AG08396 (cell line): ENCODE measurements around the gene GPX7.
"Not testable (repeated sequence)": the region's sequence is repeated elsewhere in the genome, so short reads cannot be mapped to it uniquely, and the experiment has no call there.

Experiments used
- DNase-seq: peaks from one replicate; pipeline ENCODE4 v3.0.0; 2012; ENCODE audit warnings: low spot score, mixed read lengths

GPX7 gene

GRCh38 chr1:52601991-52602855, at the start of gene GPX7:
Gene GPX7, plus strand, starts transcription at chr1:52602371. Its CDS starts 39 bp downstream, at chr1:52602410.
- DNase-seq = peak; percentile 81

DNA sequence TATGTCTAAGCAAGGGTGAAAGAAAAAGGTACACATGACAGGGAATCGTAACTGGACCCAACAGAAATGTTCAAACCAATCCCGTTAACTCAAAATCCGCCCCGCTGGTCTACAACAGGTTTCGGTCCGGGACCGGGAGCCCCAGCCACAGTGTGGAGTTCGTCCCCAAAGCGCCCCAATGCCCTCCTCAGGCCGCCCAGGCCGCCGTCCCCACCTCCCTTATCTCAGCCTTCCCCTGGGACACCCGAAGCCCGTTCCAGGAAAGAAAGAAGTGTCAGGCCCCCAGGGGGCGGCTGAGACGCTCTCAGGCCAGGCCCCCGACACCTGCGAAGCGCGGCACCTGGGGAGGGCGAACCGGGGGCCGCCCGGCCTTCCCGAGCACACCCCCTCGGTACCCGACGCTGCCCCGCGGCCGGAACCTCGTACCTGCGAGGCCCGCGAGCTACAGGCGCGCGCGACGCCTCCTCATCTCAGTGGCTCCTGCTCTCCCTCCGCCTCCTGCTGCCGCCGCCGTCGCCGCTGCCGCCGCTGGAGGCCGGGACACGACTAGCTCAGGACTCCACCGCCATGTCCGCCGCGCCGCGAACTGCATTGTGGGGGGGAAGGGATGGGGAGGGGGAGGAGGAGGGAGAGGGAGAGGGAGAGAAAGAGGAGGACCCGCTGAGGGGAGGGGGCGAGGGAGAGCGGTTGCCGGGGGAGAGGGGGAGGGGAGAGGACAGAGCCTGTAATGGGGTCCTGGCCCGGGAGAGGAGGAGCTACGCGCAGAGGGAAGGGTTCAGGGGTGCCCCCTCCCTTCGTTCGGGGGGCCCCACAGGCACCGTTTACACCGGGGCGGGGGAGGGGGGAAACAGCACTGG, 49.4 kb upstream of the GPX7 start, which contains the start of gene TUT4:
TSS of gene TUT4 (minus strand) at position 588 of the 857 bp plus-strand sequence. CDS start 26,812 bp downstream, outside the sequence.
- peak; percentile 65 for DNase-seq

GRCh38 chr1:52553362-52554266, 48.6 kb upstream of the GPX7 start:
- peak; percentile 92 for DNase-seq

GRCh38 chr1:52554267-52554640, 47.9 kb upstream of the GPX7 start:
- DNase-seq = no peak

DNA sequence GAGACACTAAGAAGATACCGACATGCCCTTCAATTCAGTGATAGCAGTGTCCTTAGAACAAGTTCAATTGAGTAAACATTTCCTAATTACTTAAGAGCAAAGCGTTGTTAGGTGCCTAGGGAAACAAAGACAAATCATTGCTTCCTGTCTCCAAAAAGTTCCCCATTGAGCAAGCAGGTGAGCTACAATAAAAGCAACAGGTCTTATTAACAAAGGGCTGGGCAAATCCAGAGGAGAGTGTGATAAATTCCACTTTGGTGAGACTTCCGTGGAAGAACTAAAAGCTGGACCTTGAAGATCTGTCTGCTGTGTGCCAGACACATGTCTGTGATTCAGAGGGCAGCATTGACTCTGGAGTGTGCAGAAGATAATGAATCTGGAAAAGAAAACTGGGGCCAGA, 47.4 kb upstream of the GPX7 start:
- DNase-seq = no peak

- DNase-seq = no peak
Observed at GRCh38 chr1:52556641-52557360, 45.4 kb upstream of the GPX7 start.

GRCh38 chr1:52558941-52559340, 43.2 kb upstream of the GPX7 start:
- no peak for DNase-seq

DNA sequence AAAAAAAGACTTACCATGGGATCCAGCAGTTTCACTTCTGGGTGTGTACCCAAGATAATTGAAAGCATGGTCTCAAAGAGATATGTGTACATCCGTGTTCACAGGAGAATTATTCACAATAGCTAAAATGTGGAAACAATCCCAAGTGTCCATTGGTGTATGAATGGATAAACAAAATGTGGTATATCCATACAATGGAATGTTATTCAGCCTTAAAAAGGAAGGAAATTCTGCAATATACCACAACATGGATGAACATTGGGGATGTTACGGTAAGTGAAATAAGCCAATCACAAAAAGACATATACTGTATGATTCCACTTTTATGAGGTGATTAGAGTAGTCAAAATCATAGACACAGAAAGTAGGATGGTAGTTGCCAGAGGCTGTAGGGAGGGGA, 42.3 kb upstream of the GPX7 start:
- DNase-seq = no peak

GRCh38 chr1:52562766-52563165, 39.4 kb upstream of the GPX7 start:
- DNase-seq = no peak

DNA sequence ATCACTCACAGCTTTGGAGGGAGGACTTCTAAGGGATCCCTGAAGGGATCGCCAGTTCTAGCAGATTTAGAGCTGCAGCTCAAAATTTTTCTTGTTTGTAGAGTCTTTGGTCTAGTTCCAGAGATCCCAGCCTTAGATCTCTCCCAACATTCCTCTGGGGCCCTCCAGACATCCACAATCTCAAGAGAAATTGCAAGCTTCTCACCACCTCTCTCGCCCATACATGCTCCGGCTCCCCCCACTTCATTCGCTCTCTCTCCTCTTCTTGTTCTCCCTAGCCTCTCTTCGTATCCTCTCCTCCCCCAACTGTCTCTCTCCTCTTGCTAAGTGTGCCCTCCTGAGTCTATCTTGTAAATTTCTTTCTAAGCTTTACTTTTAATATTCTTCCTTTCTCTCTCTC, 34.2 kb upstream of the GPX7 start:
- DNase-seq = no peak

GRCh38 chr1:52569449-52570210, 32.5 kb upstream of the GPX7 start:
- DNase-seq = no peak

DNA sequence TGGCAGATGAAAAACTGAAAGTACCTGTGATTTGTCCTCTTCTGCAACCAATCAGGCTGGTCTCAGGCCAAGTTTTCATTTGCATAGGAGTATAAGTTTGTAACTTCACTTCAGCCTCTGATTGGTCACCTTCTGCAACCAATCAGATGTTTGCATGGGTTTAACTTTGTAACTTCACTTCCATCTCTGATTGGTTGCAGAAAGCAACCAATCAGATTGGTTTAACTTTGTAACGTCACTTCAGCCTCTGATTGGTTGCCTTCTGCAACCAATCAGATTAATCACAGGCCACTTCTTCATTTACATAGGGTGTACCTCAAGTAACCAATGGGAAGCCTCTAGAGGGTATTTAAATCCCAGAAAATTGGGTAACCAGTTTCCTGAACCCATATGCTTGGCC, 30.4 kb upstream of the GPX7 start:
- no peak for DNase-seq

- DNase-seq = no peak
Observed at GRCh38 chr1:52572387-52572786, 29.8 kb upstream of the GPX7 start.

DNA sequence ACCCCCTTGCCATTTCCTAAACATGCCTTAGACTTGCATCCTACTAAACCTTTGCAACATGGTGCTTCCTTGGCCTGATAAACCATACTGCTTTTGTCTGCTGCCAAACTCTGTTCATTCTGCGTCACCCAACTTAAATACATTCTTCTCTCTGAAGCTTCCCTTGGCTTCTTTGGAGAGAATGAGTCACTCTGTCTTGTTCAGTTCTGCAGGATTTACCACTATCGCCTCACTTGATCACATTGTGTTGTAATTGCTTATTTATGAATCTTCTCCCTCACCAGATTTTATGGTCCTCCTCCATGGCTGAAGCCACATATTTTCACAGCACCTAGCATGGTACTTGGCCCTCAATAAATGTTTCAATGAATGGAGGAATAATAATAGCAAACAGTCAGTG, 27.6 kb upstream of the GPX7 start:
- peak; percentile 80 for DNase-seq

DNA sequence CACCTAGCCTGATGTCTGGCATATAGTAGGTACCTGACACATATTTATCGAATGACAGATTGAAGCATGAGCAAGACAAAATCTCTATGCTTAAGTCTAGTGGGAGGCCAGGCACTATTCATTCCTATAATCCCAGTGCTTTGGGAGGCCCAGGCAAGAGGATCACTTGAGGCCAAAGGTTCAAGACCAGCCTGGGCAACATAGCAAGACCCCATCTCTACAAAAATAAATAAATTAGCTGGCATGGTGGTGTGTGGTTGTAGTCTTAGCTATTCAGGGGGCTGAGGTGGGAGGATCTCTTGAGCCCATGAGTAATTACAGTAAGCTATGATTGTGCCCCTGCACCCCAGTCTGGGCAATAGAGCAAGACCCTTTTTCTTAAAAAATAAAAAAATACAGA, 26.1 kb upstream of the GPX7 start:
- no peak for DNase-seq

GRCh38 chr1:52578066-52578465, 24.1 kb upstream of the GPX7 start:
- DNase-seq = not testable (repeated sequence)

DNA sequence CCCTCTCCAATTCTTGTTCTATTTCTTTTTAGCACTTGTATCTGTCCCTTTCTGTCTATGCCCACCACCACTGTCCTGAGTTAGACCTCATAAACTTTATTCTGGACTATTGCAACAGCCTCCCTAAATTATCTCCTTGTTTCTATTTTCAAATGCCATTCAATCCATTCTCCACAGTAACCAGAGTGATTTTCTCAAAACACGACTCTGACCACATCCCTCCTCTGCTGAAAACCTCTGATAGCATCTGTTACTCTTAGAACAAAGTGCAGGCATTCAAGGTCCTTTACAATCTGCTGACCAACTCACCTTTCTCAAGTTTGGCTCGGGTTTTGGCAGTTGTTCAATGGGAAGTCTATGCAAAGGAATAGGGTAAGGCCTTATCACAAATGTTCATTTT, 22.8 kb upstream of the GPX7 start:
- DNase-seq = no peak

DNA sequence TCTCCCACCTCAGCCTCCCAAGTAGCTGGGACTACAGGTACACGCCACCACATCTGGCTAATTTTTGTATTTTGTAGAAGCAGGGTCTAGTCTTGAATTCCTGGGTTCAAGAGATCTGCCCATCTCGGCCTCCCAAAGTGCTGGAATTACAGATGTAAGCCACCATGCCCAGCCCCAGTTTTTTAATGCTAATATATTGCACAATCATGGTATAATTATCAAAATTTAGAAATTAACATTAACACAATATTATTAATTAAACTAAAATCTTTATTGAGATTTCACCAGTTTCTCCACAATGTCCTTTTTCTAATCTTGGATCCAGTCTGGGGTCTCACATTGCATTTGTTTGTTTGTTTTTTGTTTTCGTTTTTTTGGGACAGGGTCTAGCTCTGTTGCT, 21.9 kb upstream of the GPX7 start:
- no peak for DNase-seq

DNA sequence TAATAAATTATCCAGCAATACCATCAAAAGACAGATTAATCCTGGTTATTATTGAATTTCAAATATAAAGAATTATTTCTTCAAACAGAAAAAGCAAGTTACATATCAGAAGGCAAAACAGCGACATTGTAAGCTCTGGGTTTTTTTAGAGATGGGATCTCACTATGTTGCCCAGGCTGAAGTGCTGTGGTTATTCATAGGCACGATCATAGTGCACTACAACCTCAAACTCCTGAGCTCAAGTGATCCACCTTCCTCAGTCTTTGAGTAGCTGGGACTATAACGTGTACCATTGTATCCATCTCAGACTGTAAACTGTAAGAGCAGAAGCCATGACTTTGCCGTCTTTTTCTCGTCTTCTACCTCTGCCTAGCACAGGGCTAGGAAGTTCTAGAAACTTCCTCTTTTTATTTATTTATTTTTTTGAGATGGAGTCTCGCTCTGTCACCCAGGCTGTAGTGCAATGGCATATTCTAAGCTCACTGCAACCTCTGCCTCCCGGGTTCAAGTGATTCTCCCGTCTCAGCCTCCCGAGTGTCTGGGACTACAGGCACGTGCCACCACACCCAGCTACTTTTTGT, 20.0 kb upstream of the GPX7 start:
- DNase-seq = no peak

- DNase-seq = no peak
Observed at GRCh38 chr1:52585474-52585873, 16.7 kb upstream of the GPX7 start.
